Ectodermal cell (in vitro differentiated cells): Measurements from ENCODE around the gene RPL32.
"Not testable (repeated sequence)": the region's sequence is repeated elsewhere in the genome, so short reads cannot be mapped to it uniquely, and the experiment has no call there.

Experiments
- H3K27ac ChIP-seq: 2 replicates; pipeline ENCODE4 v1.7.0; 2013; ENCODE audit warnings: mild to moderate bottlenecking, low read depth, low read length; ENCODE audit not compliant: insufficient read depth, poor library complexity, severe bottlenecking
- H3K27me3 ChIP-seq: 2 replicates; pipeline ENCODE4 v1.7.0; 2013; ENCODE audit warnings: mild to moderate bottlenecking, low read length; ENCODE audit not compliant: insufficient read depth, control insufficient read depth, poor library complexity, severe bottlenecking
- H3K36me3 ChIP-seq: one replicate; pipeline ENCODE4 v1.7.0; 2013; ENCODE audit warnings: low read length; ENCODE audit not compliant: control insufficient read depth, insufficient read depth
- H3K4me1 ChIP-seq: one replicate; pipeline ENCODE4 v1.7.0; 2013; ENCODE audit warnings: low read length; ENCODE audit not compliant: control insufficient read depth, insufficient read depth
- H3K4me3 ChIP-seq: 2 replicates; pipeline ENCODE4 v1.7.0; 2013; ENCODE audit warnings: low read depth, low read length, control low read depth; ENCODE audit not compliant: insufficient read depth
- H3K9me3 ChIP-seq: 2 replicates; pipeline ENCODE4 v1.7.0; 2013; ENCODE audit warnings: mild to moderate bottlenecking, low read length, moderate library complexity; ENCODE audit not compliant: control insufficient read depth
- WGBS, 2 experiments: methylation state at CpG; one replicate each; pipeline ENCODE4 v1.1.7; 2013; ENCODE audit warnings: missing lambda C conversion rate in 2 of 2; 5-methylcytosine and 5-hydroxymethylcytosine counted together

Gene RPL32

GRCh38 chr3:12866836-12867235, 25.5 kb upstream of the RPL32 start:
- H3K27me3 ChIP-seq = peaks cover 8% of the 10 kb centered on the region
- H3K9me3 ChIP-seq = no peaks in the 10 kb centered on the region
- 80 to 81% methylated on average over 6 of the region's 6 CpGs for WGBS, 2 experiments
- H3K4me1 ChIP-seq = peaks cover 9% of the 10 kb centered on the region
- no peak overlapping the region for H3K4me3 ChIP-seq
- H3K36me3 ChIP-seq = no peaks in the 10 kb centered on the region
- H3K27ac ChIP-seq = no peak overlapping the region

GRCh38 chr3:12865271-12865670, 23.9 kb upstream of the RPL32 start:
- Histone ChIP-seq H3K4me3 (no peak overlapping the region), H3K27me3 (peaks cover 8% of the 10 kb centered on the region), H3K9me3 (no peaks in the 10 kb centered on the region), H3K36me3 (no peaks in the 10 kb centered on the region), H3K27ac (no peak overlapping the region), H3K4me1 (peaks cover 9% of the 10 kb centered on the region)
- WGBS, 2 experiments = 95 to 96% methylated on average over 4 of the region's 4 CpGs

- H3K27me3 ChIP-seq = no peaks in the 10 kb centered on the region
- H3K9me3 ChIP-seq = no peaks in the 10 kb centered on the region
- no peaks in the 10 kb centered on the region for H3K4me1 ChIP-seq
- no peak overlapping the region for H3K4me3 ChIP-seq
- no peaks in the 10 kb centered on the region for H3K36me3 ChIP-seq
- 93% methylated on average over 8 of the region's 8 CpGs for WGBS, 2 experiments
- H3K27ac ChIP-seq = no peak overlapping the region
Measured at GRCh38 chr3:12862387-12862786, 21.0 kb upstream of the RPL32 start.

- no peaks in the 10 kb centered on the region for H3K9me3 ChIP-seq
- H3K36me3 ChIP-seq = no peaks in the 10 kb centered on the region
- H3K27me3 ChIP-seq = no peaks in the 10 kb centered on the region
- 92 to 95% methylated on average over 5 of the region's 5 CpGs for WGBS, 2 experiments
- H3K4me1 ChIP-seq = no peaks in the 10 kb centered on the region
- H3K27ac ChIP-seq = no peak overlapping the region
- H3K4me3 ChIP-seq = no peak overlapping the region
Measured at GRCh38 chr3:12861611-12862010, 20.2 kb upstream of the RPL32 start.

- Histone ChIP-seq H3K36me3 (no peaks in the 10 kb centered on the region), H3K27ac (no peak overlapping the region), H3K4me3 (no peak overlapping the region), H3K27me3 (no peaks in the 10 kb centered on the region), H3K4me1 (no peaks in the 10 kb centered on the region), H3K9me3 (no peaks in the 10 kb centered on the region)
- WGBS, 2 experiments = 84 to 88% methylated on average over 7 of the region's 7 CpGs
Measured at GRCh38 chr3:12859840-12860239, 18.5 kb upstream of the RPL32 start.

- Histone ChIP-seq H3K4me3 (no peak overlapping the region), H3K27ac (no peak overlapping the region), H3K4me1 (no peaks in the 10 kb centered on the region), H3K36me3 (no peaks in the 10 kb centered on the region), H3K9me3 (no peaks in the 10 kb centered on the region), H3K27me3 (no peaks in the 10 kb centered on the region)
- 83 to 88% methylated on average over 5 of the region's 5 CpGs for WGBS, 2 experiments
Measured at GRCh38 chr3:12856626-12857025, 15.3 kb upstream of the RPL32 start.

GRCh38 chr3:12854565-12854964, 13.2 kb upstream of the RPL32 start:
- Histone ChIP-seq H3K27ac (no peak overlapping the region), H3K36me3 (no peaks in the 10 kb centered on the region), H3K4me3 (no peak overlapping the region), H3K27me3 (no peaks in the 10 kb centered on the region), H3K9me3 (no peaks in the 10 kb centered on the region), H3K4me1 (no peaks in the 10 kb centered on the region)
- WGBS, 2 experiments = 93 to 97% methylated on average over 4 of the region's 4 CpGs

- 91 to 93% methylated on average over 2 of the region's 2 CpGs for WGBS, 2 experiments
Measured at GRCh38 chr3:12853847-12854246, 12.5 kb upstream of the RPL32 start.

GRCh38 chr3:12852201-12852600, 10.8 kb upstream of the RPL32 start:
- 87 to 89% methylated on average over 3 of the region's 3 CpGs for WGBS, 2 experiments
- Histone ChIP-seq H3K36me3 (no peaks in the 10 kb centered on the region), H3K4me3 (no peak overlapping the region), H3K9me3 (no peaks in the 10 kb centered on the region), H3K27ac (no peak overlapping the region), H3K27me3 (no peaks in the 10 kb centered on the region), H3K4me1 (no peaks in the 10 kb centered on the region)

More at GRCh38 chr3:12853847-12854246, 12.5 kb upstream of the RPL32 start:
- not testable (repeated sequence) for H3K27ac ChIP-seq, H3K36me3 ChIP-seq, H3K27me3 ChIP-seq, H3K4me3 ChIP-seq, H3K4me1 ChIP-seq, H3K9me3 ChIP-seq

GRCh38 chr3:12845811-12846210, 4.4 kb upstream of the RPL32 start:
- Histone ChIP-seq H3K9me3 (no peaks in the 10 kb centered on the region), H3K27ac (no peak overlapping the region), H3K36me3 (no peaks in the 10 kb centered on the region), H3K4me3 (no peak overlapping the region), H3K4me1 (no peaks in the 10 kb centered on the region), H3K27me3 (no peaks in the 10 kb centered on the region)
- WGBS, 2 experiments = 84% methylated on average over 1 of the region's 1 CpG

GRCh38 chr3:12842469-12842868, 1.1 kb upstream of the RPL32 start:
- Histone ChIP-seq H3K36me3 (peaks cover 23% of the 10 kb centered on the region), H3K4me1 (peaks cover 17% of the 10 kb centered on the region), H3K27me3 (no peaks in the 10 kb centered on the region), H3K9me3 (no peaks in the 10 kb centered on the region), H3K4me3 (no peak overlapping the region), H3K27ac (no peak overlapping the region)
- WGBS, 2 experiments = 94 to 95% methylated on average over 4 of the region's 4 CpGs
